ENCODE results near the gene WDR62.
A peak's percentile ranks its signal among the peaks of the same experiment; 100 is the strongest.

The WDR62 gene

DNA sequence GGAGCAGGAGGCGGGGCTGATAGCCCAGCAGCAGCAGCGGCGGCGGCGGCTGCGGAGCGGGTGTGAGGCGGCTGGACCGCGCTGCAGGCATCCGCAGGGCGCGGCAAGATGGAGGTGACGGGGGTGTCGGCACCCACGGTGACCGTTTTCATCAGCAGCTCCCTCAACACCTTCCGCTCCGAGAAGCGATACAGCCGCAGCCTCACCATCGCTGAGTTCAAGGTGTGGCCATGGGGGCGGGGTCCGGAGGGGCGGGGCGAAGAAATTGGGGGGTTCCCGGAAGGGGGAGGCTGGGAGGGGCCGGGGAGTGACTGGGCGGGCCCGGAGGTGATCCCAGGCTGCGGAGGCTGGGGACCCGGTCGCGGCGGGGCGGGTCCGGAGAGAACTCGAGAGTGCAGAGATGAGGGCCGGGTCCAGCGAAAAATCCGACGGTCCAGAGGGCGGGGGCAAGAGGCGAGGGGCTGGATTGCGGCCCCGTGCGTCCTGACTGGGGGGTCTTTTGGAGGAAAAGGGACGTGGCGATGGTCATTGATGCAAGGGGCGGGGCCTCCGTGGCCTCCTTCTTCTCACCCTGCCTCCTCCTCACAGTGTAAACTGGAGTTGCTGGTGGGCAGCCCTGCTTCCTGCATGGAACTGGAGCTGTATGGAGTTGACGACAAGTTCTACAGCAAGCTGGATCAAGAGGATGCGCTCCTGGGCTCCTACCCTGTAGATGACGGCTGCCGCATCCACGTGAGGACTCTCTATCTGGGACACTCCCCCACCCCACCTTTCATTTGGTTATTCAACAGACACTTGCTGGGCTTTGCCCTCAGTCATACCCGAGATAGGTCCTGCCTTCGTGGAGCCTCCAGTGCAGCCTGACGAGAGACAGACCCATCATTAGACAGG lies 61.0 kb downstream of the WDR62 start, which contains the start of gene TBCB:
Gene TBCB, plus strand, starts transcription at position 16 of the 891 bp plus-strand sequence. Its CDS starts 93 bp downstream, at position 109.
- peak within 1 kb of the TSS; percentile 99 for H3K4me3 ChIP-seq (ENCODE audit: low read depth, low read length)
- DNase-seq (ENCODE audit: low read depth) = no peak
- no peak for TF ChIP-seq CTCF (IDR thresholded peaks at IDR 0.05; ENCODE audit: control insufficient read depth, extremely low read depth, insufficient read depth)

DNA sequence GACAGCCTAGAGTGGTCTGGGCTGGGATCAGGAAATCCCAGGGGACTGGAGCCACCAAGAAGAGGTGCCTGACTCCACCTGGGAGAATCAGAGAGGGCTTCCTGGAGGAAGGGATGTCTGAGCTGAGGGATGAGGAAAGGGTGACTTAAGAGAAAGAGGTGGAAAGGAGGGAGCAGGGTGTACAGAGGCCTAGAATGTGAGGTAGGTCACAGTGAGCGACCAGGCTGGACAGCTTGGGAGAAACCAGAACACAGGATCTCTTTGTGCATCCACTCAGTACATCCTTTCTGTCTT lies 61.6 kb downstream of the WDR62 start:
- peak overlapping the region; percentile 99 for H3K4me3 ChIP-seq (ENCODE audit: low read depth, low read length)
- TF ChIP-seq CTCF (IDR thresholded peaks at IDR 0.05; ENCODE audit: control insufficient read depth, extremely low read depth, insufficient read depth) = no peak
- no peak for DNase-seq (ENCODE audit: low read depth)

DNA sequence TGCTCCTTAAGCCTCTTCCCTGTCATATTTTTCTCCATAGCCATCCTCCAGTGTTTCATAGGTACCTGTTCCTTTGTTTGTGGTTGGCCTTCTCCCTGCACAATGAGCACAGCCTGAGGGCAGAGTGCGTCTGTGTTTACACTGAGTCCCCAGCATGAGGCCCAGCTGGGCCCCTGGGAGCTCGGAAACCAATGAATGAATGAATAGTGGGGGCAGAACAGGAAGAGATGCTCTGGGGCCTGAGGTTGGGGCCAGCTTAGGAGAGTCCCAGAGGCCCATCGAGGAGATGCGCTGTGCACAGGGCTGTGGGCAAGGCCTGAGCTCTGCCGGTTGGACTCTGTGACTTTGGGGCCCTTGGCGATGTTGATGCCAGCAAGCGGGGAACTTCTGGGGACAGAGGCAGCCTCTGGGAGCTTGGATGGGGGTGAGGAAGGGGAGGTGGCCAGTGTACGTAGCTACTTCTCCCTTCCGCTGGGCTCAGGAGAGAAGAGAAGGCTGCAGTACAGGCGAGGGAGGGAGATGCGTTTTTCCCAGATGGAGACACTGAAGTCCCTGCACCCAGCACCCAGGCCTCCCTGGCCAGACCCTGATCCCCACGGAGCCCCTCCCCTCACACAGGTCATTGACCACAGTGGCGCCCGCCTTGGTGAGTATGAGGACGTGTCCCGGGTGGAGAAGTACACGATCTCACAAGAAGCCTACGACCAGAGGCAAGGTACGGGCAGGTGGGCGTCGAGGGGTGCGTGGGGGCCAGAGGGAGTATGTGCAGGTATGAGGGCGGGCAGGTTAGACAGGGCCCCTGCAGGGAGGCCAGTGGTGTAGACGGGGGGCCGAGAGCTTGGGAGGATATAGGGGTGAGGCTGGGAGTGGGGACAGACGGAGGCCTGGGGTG lies 65.6 kb downstream of the WDR62 start:
- no peak overlapping the region for H3K4me3 ChIP-seq (ENCODE audit: low read depth, low read length)
- no peak for DNase-seq (ENCODE audit: low read depth)
- no peak for TF ChIP-seq CTCF (IDR thresholded peaks at IDR 0.05; ENCODE audit: control insufficient read depth, extremely low read depth, insufficient read depth)

DNA sequence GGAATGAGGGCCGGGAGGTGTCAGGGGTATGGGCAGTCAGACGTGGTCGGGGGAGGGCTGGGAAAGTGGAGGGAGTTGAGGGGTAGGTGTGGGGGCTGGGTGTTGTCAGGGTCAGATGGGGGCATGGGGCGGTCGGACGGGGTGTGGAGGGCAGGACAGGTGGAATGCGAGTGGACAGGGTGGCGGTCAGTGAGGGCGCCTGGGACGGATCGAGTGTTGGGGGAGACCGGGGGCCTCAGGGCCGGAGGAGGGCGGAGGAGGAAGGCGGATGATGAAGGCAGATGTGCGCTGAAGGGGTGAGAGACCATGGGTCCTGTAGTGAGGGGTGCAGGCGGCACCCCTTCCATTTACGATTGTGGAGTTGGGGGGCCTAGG lies 66.3 kb downstream of the WDR62 start:
- no peak overlapping the region for H3K4me3 ChIP-seq (ENCODE audit: low read depth, low read length)
- no peak for DNase-seq (ENCODE audit: low read depth)

DNA sequence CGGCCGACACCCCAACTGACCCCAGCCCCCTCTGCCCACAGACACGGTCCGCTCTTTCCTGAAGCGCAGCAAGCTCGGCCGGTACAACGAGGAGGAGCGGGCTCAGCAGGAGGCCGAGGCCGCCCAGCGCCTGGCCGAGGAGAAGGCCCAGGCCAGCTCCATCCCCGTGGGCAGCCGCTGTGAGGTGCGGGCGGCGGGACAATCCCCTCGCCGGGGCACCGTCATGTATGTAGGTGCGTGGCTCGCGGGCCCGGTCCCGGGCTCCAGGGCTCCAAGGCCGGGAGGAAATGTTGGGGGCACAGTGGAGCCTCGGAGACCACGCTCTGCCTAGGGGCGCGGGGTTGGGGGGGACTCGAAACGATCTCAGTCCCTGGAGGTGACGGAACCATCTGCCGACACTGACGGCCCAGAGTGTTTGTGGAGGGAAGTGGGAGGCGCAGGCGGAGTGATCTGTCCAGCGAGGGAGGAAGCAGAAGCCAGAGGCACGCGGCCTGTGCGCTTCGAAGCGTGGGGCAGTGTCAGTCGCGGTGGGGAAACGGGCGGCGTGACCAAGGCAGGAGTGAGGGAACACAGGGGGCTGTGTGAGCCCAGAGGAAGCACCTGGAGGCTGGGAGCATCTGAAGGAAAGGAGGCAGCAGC lies 66.9 kb downstream of the WDR62 start:
- no peak overlapping the region for H3K4me3 ChIP-seq (ENCODE audit: low read depth, low read length)
- DNase-seq (ENCODE audit: low read depth) = no peak
- TF ChIP-seq CTCF (IDR thresholded peaks at IDR 0.05; ENCODE audit: control insufficient read depth, extremely low read depth, insufficient read depth) = no peak

More for the DNA sequence above, 66.3 kb downstream of the WDR62 start:
- no peak for TF ChIP-seq CTCF (IDR thresholded peaks at IDR 0.05; ENCODE audit: control insufficient read depth, extremely low read depth, insufficient read depth)

GRCh38 chr19:36125557-36125956 lies 70.9 kb downstream of the WDR62 start:
- no peak for TF ChIP-seq CTCF (IDR thresholded peaks at IDR 0.05; ENCODE audit: control insufficient read depth, extremely low read depth, insufficient read depth)
- H3K4me3 ChIP-seq (ENCODE audit: low read depth, low read length) = no peak overlapping the region
- no peak for DNase-seq (ENCODE audit: low read depth)

Data from LNCaP clone FGC (cell line).